Gastrocnemius medialis (tissue), 4 donors: ENCODE results near the gene ROM1.

Source experiments
- POLR2A ChIP-seq, 2 donors: fragments of 450-650 bp; IDR thresholded peaks; one replicate each; pipeline ENCODE4 v1.6.1; 2017; ENCODE audit warnings: antibody characterized with exemption in 2 of 2, mild to moderate bottlenecking in 2 of 2, moderate library complexity in 2 of 2
- TF ChIP-seq, protein P1 (sequence below), 5 experiments: fragments of 450-650 bp in 3 of 5; fragments of 200-600 bp in 2 of 5; sonication (generic) in 2 of 5; IDR thresholded peaks in 4 of 5; conservative IDR thresholded peaks in 1 of 5; 1 replicate in 4 of 5; 2 replicates in 1 of 5; pipeline ENCODE4 v1.5.1; 2016 to 2019; ENCODE audit warnings: antibody characterized with exemption in 5 of 5, mild to moderate bottlenecking in 3 of 5, moderate library complexity in 3 of 5

DNA sequence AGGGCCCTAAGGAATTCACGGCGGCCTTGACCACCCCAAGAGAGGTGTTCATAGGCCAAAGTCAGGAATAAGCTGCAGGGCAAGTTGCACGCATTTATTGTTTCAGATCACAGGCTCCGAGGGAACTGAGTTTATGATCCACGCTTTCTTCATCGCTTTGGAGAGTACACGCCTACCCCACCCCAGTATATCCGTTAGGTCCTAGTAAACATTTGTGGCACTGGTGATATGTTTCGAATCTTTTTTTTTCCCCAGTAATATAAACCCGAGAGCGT lies 32.6 kb downstream of the ROM1 start:
- no peak for TF ChIP-seq POLR2A (IDR thresholded peaks at IDR 0.05)
- TF ChIP-seq, protein P1, sequence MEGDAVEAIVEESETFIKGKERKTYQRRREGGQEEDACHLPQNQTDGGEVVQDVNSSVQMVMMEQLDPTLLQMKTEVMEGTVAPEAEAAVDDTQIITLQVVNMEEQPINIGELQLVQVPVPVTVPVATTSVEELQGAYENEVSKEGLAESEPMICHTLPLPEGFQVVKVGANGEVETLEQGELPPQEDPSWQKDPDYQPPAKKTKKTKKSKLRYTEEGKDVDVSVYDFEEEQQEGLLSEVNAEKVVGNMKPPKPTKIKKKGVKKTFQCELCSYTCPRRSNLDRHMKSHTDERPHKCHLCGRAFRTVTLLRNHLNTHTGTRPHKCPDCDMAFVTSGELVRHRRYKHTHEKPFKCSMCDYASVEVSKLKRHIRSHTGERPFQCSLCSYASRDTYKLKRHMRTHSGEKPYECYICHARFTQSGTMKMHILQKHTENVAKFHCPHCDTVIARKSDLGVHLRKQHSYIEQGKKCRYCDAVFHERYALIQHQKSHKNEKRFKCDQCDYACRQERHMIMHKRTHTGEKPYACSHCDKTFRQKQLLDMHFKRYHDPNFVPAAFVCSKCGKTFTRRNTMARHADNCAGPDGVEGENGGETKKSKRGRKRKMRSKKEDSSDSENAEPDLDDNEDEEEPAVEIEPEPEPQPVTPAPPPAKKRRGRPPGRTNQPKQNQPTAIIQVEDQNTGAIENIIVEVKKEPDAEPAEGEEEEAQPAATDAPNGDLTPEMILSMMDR (IDR thresholded peaks at IDR 0.05 in 4 of 5, conservative IDR thresholded peaks at IDR 0.05 in 1 of 5), result no peak
